ENCODE results near the gene TRAPPC2L.

The TRAPPC2L gene

DNA sequence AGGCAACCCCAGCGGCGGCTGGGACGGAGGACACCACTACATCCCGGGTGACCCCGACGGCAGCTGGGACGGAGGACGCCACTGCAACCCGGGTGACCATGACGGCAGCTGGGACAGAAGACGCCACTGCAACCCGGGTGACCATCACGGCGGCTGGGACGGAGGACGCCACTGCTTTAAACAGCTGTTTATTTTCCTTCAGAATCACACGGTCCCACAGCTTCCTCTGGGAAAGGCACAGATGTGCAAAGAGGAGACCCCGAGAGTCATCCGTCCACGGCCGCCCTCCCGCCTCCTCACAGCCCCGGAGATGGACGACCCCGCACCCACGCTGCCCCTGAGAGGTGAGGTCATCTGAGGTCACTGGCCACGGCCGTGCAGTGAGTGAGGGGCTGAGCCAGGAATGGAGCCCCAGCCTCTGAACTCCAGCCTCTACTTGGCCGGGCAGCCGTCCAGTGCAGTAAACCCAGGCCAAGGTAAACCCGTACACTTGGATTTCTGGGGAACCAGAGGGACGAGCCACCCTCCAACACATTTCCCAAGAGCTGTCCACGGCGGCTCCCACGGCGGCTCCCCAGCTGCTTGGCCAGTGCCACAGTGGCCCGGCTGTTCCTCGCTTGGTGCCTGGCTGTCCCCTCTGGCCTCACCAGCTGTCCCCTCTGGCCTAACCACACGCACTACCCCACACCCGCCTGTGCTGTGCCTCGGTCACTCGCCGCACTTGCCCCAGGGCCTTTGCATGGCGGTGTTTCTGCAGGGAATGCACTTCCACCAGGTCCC lies 52.7 kb downstream of the TRAPPC2L start:
- no peak for DNase-seq (ENCODE audit: low read depth, low spot score)

DNA sequence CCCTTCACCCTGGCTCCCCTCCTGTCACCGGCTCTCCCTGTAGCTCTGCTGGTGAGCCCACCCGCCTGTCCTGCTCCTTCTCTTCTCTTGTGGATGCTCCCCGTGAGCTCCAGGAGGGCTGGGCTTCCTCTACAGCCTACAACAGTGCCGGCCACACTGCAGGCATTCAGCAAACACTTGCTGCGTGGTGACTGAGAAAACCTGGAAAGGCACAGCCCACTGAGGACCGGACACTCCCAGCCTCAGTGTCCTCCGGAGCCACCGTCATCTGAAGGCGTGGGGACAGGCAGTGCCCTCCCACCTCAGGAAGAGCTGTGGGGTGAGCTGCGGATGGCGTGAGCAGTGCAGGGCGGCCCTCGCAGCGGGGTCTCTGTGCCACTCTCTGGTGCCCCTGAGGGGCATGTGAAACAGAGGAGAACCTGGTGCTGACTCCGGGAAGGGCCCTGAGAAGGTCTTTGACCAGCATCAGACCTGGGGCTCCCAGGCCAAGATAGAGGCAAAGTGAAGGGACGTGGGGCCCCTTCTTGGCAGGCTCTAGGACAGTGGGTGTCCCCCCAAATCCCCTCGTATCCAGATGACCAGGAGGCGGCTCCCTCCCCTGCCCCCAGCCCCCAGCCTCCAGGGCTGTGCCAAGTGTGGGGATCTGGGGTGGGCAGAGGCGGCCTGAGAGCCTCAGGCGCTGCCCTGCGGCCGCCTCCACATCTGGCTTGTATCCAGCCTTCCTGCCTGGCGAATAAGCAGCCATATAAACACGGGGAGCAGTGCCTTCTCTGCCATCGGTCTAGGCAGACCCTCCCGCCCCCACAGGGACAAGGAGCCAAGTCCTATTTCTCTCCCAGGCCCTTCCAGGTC lies 53.6 kb downstream of the TRAPPC2L start:
- DNase-seq (ENCODE audit: low read depth, low spot score), result no peak

DNA sequence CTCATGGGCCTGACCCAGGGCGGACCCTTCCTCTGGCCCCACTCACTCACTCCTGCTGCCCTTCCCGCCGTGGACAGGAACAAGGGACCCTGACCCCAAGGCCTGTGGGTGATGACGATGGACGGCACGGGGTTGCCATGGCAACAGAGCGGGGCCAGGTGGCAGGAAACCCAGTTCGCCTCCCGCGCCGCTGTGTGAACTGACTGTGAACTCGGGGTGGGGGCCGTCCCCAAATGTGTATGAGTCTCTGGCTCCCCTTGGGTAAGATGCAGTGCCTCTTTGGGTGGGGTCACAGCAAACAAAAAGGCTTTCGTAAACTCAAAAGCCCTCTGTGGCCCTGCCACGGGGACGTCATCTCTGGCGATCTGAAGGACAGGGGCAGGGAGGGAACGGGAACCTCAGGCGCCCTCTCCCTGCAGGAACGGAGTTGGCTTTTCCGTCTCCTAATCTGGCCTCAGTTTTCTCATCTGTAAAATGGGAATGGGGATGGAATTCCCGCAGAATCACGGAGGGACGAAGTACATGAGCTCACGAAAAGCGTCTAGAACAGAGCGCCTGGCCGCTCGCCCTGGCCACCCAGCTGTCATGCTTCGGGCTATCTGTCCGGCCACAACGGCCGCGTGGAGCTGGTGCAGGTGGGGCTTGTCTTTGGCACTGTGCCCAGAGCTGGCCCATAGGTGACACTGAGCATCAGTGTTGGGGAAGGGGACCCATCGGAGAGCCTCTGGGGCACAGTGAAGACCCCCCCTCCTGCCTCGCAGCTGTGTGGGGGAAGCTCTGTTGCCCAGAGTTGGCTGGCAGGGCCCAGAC lies 54.4 kb downstream of the TRAPPC2L start:
- DNase-seq (ENCODE audit: low read depth, low spot score), result no peak

DNA sequence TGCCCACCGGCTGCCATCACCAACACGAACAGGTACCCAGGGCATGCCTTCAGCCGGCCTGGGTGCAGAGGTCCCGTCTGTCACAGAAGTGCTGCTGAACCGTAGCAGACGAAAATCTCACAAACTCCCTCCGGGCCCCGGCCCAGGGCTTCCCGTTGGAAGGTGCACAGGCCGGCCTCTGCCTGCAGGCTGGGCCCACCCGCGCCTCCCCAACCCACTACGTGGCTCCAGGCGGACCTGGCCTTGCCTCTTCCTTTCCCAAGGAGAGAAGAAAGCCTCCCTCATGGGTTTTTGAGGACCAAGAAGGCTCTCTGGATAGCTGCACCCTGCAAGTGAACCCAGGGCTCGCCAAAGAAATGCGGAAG lies 55.0 kb downstream of the TRAPPC2L start:
- no peak for DNase-seq (ENCODE audit: low read depth, low spot score)

Data from iPS DF 19.7 (cell line).